Liver (tissue), 3 donors: ENCODE results near the gene RAB44.

Source experiments
- ATF3 ChIP-seq: IDR thresholded peaks from 2 replicates; pipeline ENCODE4 v1.6.1; 2016; ENCODE audit warnings: antibody characterized with exemption
- CTCF ChIP-seq: fragments of 150-350 bp; IDR thresholded peaks from 2 replicates; pipeline ENCODE4 v1.5.1; 2017; ENCODE audit warnings: improper control_type of control experiment, low read depth, low read length; ENCODE audit not compliant: missing input control
- GABPA ChIP-seq, 2 donors: IDR thresholded peaks in 1 of 2; conservative IDR thresholded peaks in 1 of 2; 2 replicates each; pipeline ENCODE4 v1.6.1; 2016; ENCODE audit warnings: antibody characterized with exemption in 2 of 2, mild to moderate bottlenecking in 1 of 2, moderate library complexity in 1 of 2
- JUND ChIP-seq, 2 donors: IDR thresholded peaks; 2 replicates each; pipeline ENCODE4 v1.6.1; 2016; ENCODE audit warnings: antibody characterized with exemption in 2 of 2
- SP1 ChIP-seq: IDR thresholded peaks from 2 replicates; pipeline ENCODE4 v1.6.1; 2018; ENCODE audit warnings: antibody characterized with exemption, mild to moderate bottlenecking
- TAF1 ChIP-seq: conservative IDR thresholded peaks from 2 replicates; pipeline ENCODE4 v1.6.1; 2016; ENCODE audit warnings: antibody characterized with exemption, mild to moderate bottlenecking
- YY1 ChIP-seq: IDR thresholded peaks from 2 replicates; pipeline ENCODE4 v1.6.1; 2016; ENCODE audit warnings: antibody characterized with exemption, mild to moderate bottlenecking
- TF ChIP-seq, protein P1 (sequence below): IDR thresholded peaks from 2 replicates; pipeline ENCODE4 v1.6.1; 2016; ENCODE audit warnings: antibody characterized with exemption, mild to moderate bottlenecking
- TF ChIP-seq, protein P2 (sequence below): IDR thresholded peaks from 2 replicates; pipeline ENCODE4 v1.6.1; 2016; ENCODE audit warnings: antibody characterized with exemption
- donor health status: healthy.
- donor health status: healthy.

- TF ChIP-seq, protein P1, sequence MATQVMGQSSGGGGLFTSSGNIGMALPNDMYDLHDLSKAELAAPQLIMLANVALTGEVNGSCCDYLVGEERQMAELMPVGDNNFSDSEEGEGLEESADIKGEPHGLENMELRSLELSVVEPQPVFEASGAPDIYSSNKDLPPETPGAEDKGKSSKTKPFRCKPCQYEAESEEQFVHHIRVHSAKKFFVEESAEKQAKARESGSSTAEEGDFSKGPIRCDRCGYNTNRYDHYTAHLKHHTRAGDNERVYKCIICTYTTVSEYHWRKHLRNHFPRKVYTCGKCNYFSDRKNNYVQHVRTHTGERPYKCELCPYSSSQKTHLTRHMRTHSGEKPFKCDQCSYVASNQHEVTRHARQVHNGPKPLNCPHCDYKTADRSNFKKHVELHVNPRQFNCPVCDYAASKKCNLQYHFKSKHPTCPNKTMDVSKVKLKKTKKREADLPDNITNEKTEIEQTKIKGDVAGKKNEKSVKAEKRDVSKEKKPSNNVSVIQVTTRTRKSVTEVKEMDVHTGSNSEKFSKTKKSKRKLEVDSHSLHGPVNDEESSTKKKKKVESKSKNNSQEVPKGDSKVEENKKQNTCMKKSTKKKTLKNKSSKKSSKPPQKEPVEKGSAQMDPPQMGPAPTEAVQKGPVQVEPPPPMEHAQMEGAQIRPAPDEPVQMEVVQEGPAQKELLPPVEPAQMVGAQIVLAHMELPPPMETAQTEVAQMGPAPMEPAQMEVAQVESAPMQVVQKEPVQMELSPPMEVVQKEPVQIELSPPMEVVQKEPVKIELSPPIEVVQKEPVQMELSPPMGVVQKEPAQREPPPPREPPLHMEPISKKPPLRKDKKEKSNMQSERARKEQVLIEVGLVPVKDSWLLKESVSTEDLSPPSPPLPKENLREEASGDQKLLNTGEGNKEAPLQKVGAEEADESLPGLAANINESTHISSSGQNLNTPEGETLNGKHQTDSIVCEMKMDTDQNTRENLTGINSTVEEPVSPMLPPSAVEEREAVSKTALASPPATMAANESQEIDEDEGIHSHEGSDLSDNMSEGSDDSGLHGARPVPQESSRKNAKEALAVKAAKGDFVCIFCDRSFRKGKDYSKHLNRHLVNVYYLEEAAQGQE, result no peak
- no peak for TF ChIP-seq JUND (IDR thresholded peaks at IDR 0.05)
- TF ChIP-seq CTCF, result no peak
- no peak for TF ChIP-seq YY1
- TF ChIP-seq, protein P2, sequence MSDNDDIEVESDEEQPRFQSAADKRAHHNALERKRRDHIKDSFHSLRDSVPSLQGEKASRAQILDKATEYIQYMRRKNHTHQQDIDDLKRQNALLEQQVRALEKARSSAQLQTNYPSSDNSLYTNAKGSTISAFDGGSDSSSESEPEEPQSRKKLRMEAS, result no peak
- no peak for TF ChIP-seq TAF1
- no peak for TF ChIP-seq SP1
- no peak for TF ChIP-seq ATF3
- no peak for TF ChIP-seq GABPA (IDR thresholded peaks at IDR 0.05 in 1 of 2, conservative IDR thresholded peaks at IDR 0.05 in 1 of 2)
These were observed 58.1 kb downstream of the RAB44 start for GRCh38 chr6:36755435-36756348.
